Neutrophil (primary cell): ENCODE results near the gene SLC10A7.

Source experiments
- H3K27ac ChIP-seq: fragments of 200-600 bp; sonication (generic); 2 replicates; pipeline ENCODE4 v1.5.1; 2016; ENCODE audit warnings: mild to moderate bottlenecking, moderate library complexity
- H3K27me3 ChIP-seq: fragments of 200-600 bp; sonication (generic); 2 replicates; pipeline ENCODE4 v1.6.0; 2016; ENCODE audit warnings: mild to moderate bottlenecking
- H3K36me3 ChIP-seq: fragments of 200-600 bp; sonication (generic); 2 replicates; pipeline ENCODE4 v1.5.1; 2017
- H3K4me1 ChIP-seq, 2 experiments: fragments of 200-600 bp in 1 of 2; sonication (generic) in 1 of 2; 1 replicate in 1 of 2; 2 replicates in 1 of 2; pipeline versions ENCODE4 v1.5.1 to v1.6.1; 2013 to 2016; ENCODE audit warnings: low read depth in 1 of 2, low read length in 1 of 2, mild to moderate bottlenecking in 1 of 2, moderate library complexity in 1 of 2; ENCODE audit not compliant: control insufficient read depth in 1 of 2, insufficient read depth in 1 of 2
- H3K4me3 ChIP-seq, 2 experiments: fragments of 200-600 bp in 1 of 2; sonication (generic) in 1 of 2; 1 replicate in 1 of 2; 2 replicates in 1 of 2; pipeline ENCODE4 v1.5.1; 2013 to 2016; ENCODE audit warnings: low read depth in 1 of 2, low read length in 1 of 2, mild to moderate bottlenecking in 1 of 2, moderate library complexity in 1 of 2
- H3K9me3 ChIP-seq: fragments of 200-600 bp; sonication (generic); 2 replicates; pipeline ENCODE4 v1.5.1; 2016
- CTCF ChIP-seq: fragments of 200-600 bp; sonication (generic); IDR thresholded peaks from 2 replicates; pipeline ENCODE4 v1.5.1; 2016; ENCODE audit warnings: antibody characterized with exemption

Gene SLC10A7

GRCh38 chr4:146381263-146381872 lies 140.4 kb downstream of the SLC10A7 start:
- TF ChIP-seq CTCF = no peak
- Histone ChIP-seq H3K9me3 (no peaks in the 10 kb centered on the region), H3K36me3 (no peaks in the 10 kb centered on the region), H3K27ac (no peak overlapping the region), H3K4me1 (no peaks in the 10 kb centered on the region), H3K27me3 (no peaks in the 10 kb centered on the region), H3K4me3 (no peak overlapping the region)

GRCh38 chr4:146379744-146380143 lies 142.0 kb downstream of the SLC10A7 start:
- Histone ChIP-seq H3K27me3 (no peaks in the 10 kb centered on the region), H3K4me1 (no peaks in the 10 kb centered on the region), H3K27ac (no peak overlapping the region), H3K4me3 (no peak overlapping the region), H3K9me3 (no peaks in the 10 kb centered on the region), H3K36me3 (no peaks in the 10 kb centered on the region)
- no peak for TF ChIP-seq CTCF

DNA sequence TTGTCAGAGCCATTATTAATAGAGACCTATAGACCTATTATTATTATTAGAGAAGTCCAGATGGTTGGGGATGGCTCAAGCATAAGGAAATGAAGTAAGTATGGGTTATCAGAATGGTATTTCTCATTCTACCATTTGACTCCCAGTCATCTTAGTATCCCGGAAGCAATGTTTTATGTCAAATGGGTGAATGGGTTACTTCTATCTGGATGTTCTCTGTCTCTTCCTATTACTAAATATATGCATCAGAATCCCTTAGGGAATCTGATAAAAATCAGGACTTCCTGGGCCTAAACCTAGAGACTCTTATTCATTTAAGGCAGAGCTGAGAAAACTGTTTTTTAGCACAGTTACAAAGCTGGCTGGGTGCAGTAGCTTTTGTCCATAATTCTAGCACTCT lies 149.9 kb downstream of the SLC10A7 start:
- Histone ChIP-seq H3K4me3 (no peak overlapping the region), H3K27ac (no peak overlapping the region), H3K36me3 (no peaks in the 10 kb centered on the region), H3K4me1 (no peaks in the 10 kb centered on the region), H3K9me3 (no peaks in the 10 kb centered on the region), H3K27me3 (no peaks in the 10 kb centered on the region)
- no peak for TF ChIP-seq CTCF

DNA sequence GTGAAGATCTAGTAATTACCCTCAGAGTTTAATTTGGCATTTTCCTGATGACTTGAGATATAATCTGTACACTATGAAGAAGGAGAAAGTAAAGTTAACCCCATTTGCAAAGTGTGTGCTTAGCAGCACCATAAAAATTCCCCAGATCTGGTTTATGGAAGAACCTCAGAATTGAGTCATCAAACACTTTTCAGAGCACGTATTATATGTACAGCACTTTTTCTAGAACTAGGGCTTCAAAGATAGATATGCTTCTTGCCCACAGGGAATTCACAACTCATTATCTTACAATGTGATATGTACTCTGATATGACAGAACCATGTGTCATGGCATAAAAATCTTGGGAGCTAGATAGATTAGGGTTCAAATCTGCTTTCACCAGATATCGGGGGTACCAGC lies 150.9 kb downstream of the SLC10A7 start:
- Histone ChIP-seq H3K27me3 (no peaks in the 10 kb centered on the region), H3K4me3 (no peak overlapping the region), H3K27ac (no peak overlapping the region), H3K36me3 (no peaks in the 10 kb centered on the region), H3K4me1 (no peaks in the 10 kb centered on the region), H3K9me3 (no peaks in the 10 kb centered on the region)
- no peak for TF ChIP-seq CTCF

- Histone ChIP-seq H3K27ac (no peak overlapping the region), H3K4me1 (no peaks in the 10 kb centered on the region), H3K36me3 (no peaks in the 10 kb centered on the region), H3K9me3 (no peaks in the 10 kb centered on the region), H3K4me3 (no peak overlapping the region), H3K27me3 (no peaks in the 10 kb centered on the region)
- TF ChIP-seq CTCF = no peak
Observed at GRCh38 chr4:146369446-146369845, 152.3 kb downstream of the SLC10A7 start.

DNA sequence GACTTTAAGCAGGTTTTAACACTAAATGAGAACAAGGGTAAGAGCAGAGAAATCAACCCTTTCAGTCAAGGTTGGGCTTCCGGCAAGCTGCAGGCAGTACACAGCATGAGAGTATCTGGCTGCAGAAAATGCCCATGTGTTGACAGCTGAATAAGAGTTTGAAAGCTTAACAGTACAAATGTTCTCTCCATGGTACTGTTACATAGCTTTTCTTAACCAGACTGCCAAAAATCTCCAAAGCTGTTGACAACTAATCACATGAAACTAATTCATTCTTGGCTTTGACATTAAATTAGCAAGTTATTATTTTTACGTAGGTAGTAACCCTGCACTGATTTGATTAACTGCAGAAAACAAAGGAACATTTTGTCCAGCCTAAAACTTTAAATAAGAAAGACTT lies 153.5 kb downstream of the SLC10A7 start:
- TF ChIP-seq CTCF = no peak
- no peaks in the 10 kb centered on the region for H3K36me3 ChIP-seq
- H3K4me1 ChIP-seq = no peaks in the 10 kb centered on the region
- no peaks in the 10 kb centered on the region for H3K9me3 ChIP-seq
- no peak overlapping the region for H3K27ac ChIP-seq
- H3K27me3 ChIP-seq = no peaks in the 10 kb centered on the region
- no peak overlapping the region for H3K4me3 ChIP-seq
